ENCODE results near the gene SCNN1A.

- TF ChIP-seq CTCF (IDR thresholded peaks at IDR 0.05) (no peak), POLR2A (IDR thresholded peaks at IDR 0.05) (no peak)
These were observed 10.7 kb upstream of the SCNN1A start for GRCh38 chr12:6386038-6386437.
